NCI-H128 (cell line): ENCODE data around the gene FAM237B.

Experiments used
- DNase-seq: peaks from one replicate; lab custom pipeline; 2025; ENCODE audit not compliant: unreplicated experiment; lab: John Stamatoyannopoulos, UW

Gene FAM237B

GRCh38 chr7:90298145-90299038 is 22.7 kb downstream of the FAM237B start:
- DNase-seq, result no peak

GRCh38 chr7:90290244-90291113 is 30.6 kb downstream of the FAM237B start:
- DNase-seq, result no peak

- DNase-seq, result no peak
Measured at GRCh38 chr7:90288154-90288553, 33.0 kb downstream of the FAM237B start.

- DNase-seq, result no peak
Measured at GRCh38 chr7:90276033-90276728, 44.9 kb downstream of the FAM237B start.

- DNase-seq, result no peak
Measured at GRCh38 chr7:90274161-90274560, 46.9 kb downstream of the FAM237B start.

GRCh38 chr7:90272242-90272641 is 48.9 kb downstream of the FAM237B start:
- DNase-seq, result no peak

GRCh38 chr7:90271753-90272152 is 49.4 kb downstream of the FAM237B start:
- no peak for DNase-seq

- no peak for DNase-seq
Measured at GRCh38 chr7:90270431-90271178, 50.5 kb downstream of the FAM237B start.

GRCh38 chr7:90269163-90269562 is 51.9 kb downstream of the FAM237B start:
- no peak for DNase-seq

- no peak for DNase-seq
Measured at GRCh38 chr7:90267263-90267858, 53.7 kb downstream of the FAM237B start.

- DNase-seq, result no peak
Measured at GRCh38 chr7:90266808-90267207, 54.3 kb downstream of the FAM237B start.
